Measurements from ENCODE around the gene NUDT2.

The NUDT2 gene

DNA sequence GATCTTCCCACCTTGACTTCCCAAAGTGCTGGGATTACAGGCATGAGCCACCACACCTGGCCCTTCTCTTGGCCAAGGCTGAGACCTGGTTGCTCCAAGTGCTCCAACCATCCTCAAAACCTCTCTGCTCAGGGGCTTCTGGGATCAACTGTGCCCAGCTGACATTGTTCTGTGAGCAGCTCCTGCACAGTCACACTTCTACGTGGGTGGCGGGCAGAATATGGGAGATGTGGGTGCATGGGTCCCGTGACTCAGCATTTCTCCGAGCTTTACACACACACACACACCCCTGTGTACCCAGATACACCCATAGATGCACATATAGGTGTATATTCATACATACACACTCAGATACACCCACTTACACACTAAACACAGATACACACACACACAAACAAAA, 57.9 kb downstream of the NUDT2 start:
- no peak for DNase-seq

DNA sequence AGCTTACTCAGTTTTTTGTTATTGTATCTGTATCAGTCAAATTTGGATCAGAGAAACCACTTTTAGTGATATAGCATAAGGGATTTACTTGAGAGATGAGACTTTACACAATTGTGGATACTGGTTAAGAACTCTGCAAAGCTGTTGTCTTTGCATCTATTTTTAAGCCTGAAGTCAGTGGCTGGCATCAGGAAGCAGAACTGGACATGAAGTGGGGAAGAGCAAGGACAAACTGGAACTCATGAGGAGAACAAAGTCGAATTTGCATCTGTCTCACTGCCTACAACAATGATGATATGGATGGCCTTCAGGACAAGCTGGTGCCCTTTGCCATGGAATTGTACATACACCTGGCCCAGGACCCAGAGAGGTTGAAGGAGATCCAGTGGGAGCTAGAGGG, 63.1 kb downstream of the NUDT2 start:
- no peak for DNase-seq

Measured in NCI-H526 (cell line).